ENCODE measurements around the gene PQBP1. TPM values are rescaled to one million over a fixed set of nuclear protein-coding genes. Genes with fewer than 3 reads are reported as not detected.

The PQBP1 gene
- polyA plus RNA-seq, 2 of the 4 experiments (the other 2 are of a cell fraction) = 125 to 158 TPM

- peak overlapping the region; percentile 73 for H3K4me2 ChIP-seq
- DNase-seq (ENCODE audit: low read depth in 1 of 2, low spot score in 1 of 2) = peak; percentile 63 to 90
- peak overlapping the region; percentile 87 for H3K4me3 ChIP-seq
- TF ChIP-seq NR3C1 (IDR thresholded peaks at IDR 0.05) (no peak), FOSB (CRISPR knock-in tag; IDR thresholded peaks at IDR 0.05) (0 out of 2 replicates have a peak, but pooled peaks have one; percentile 21), CHD2 (IDR thresholded peaks at IDR 0.05; ENCODE audit: low read length, partially characterized antibody) (peak; percentile 6), RFX5 (IDR thresholded peaks at IDR 0.05) (no peak), GATA3 (IDR thresholded peaks at IDR 0.05; ENCODE audit: borderline replicate concordance) (peak; percentile 26)
- TF ChIP-seq, protein P1, sequence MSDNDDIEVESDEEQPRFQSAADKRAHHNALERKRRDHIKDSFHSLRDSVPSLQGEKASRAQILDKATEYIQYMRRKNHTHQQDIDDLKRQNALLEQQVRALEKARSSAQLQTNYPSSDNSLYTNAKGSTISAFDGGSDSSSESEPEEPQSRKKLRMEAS (IDR thresholded peaks at IDR 0.05) = peak; percentile 31; the same call in 1 of the 2 replicates
- under 1% methylated on average over 21 of the region's 38 CpGs for WGBS (ENCODE audit: missing lambda C conversion rate)
- CTCF ChIA-PET = interaction anchor here (0.7 to 1.6 kb wide), 5 partner anchors 9 to 80 kb away, joined by 3 read pairs; no protein-coding TSS in a partner anchor
- peak; percentile 73 to 75 for ATAC-seq
- H3K27ac ChIP-seq = peak overlapping the region; percentile 94 to 97
- H3K4me1 ChIP-seq = peaks cover 17% of the 10 kb centered on the region
- no peak for FAIRE-seq
- H3K9me3 ChIP-seq = no peaks in the 10 kb centered on the region
- POLR2A ChIA-PET = interaction anchor here (1.0 to 1.9 kb wide), 11 partner anchors 14 to 258 kb away, joined by 3 to 15 read pairs (median 4); partner anchors contain the start of genes HDAC6, OTUD5 and SLC35A2
These were observed 539 bp upstream of the PQBP1 start for GRCh38 chrX:48897157-48897624.

DNA sequence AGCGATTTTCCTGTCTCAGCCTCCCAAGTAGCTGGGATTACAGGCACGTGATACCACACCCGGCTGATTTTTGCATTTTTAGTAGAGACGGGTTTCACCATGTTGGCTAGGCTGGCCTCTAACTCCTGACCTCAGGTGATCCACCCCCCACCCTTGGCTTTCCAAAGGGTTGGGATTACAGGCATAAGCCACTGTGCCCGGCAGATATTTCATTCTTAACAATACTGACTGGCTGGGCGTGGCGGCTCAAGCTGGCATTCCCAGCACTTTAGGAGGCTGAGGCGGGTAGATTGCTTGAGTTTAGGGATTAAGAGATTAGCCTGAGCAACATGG, 1.3 kb downstream of the PQBP1 start:
- no peak for DNase-seq (ENCODE audit: low read depth in 1 of 2, low spot score in 1 of 2)
- CTCF ChIA-PET = interaction anchor here (0.7 to 1.4 kb wide), 2 partner anchors 18 to 198 kb away, joined by 3 to 4 read pairs; no protein-coding TSS in a partner anchor
- Histone ChIP-seq H3K4me1 (peaks cover 16% of the 10 kb centered on the region), H3K27ac (0 out of 6 replicates have a peak overlapping the region, but pooled peaks of 1 of the 2 experiments have one; percentile 25), H3K9me3 (no peaks in the 10 kb centered on the region), H3K4me3 (peak overlapping the region; percentile 87), H3K4me2 (peak overlapping the region; percentile 84)
- POLR2A ChIA-PET = interaction anchor here (0.7 to 1.8 kb wide), 3 partner anchors 13 to 97 kb away, joined by 3 to 15 read pairs (median 5); partner anchors contain the start of genes HDAC6 and SLC35A2
- ATAC-seq = no peak
- no peak for FAIRE-seq
- WGBS (ENCODE audit: missing lambda C conversion rate) = 68% methylated on average over 5 of the region's 8 CpGs
- no peak for TF ChIP-seq ESRRA (IDR thresholded peaks at IDR 0.05; ENCODE audit: borderline replicate concordance, low read length)
- TF ChIP-seq RNF2 (IDR thresholded peaks at IDR 0.05; ENCODE audit: borderline replicate concordance, low read depth) = no peak
- TF ChIP-seq CBX8 (IDR thresholded peaks at IDR 0.05) = no peak
- TF ChIP-seq EP300 (IDR thresholded peaks at IDR 0.05) = no peak
- TF ChIP-seq RFX5 (IDR thresholded peaks at IDR 0.05) = no peak
- no peak for TF ChIP-seq FOXS1 (CRISPR knock-in tag; IDR thresholded peaks at IDR 0.05)
- TF ChIP-seq, protein P2, sequence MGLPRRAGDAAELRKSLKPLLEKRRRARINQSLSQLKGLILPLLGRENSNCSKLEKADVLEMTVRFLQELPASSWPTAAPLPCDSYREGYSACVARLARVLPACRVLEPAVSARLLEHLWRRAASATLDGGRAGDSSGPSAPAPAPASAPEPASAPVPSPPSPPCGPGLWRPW (IDR thresholded peaks at IDR 0.05) = no peak
- TF ChIP-seq, protein P1 (IDR thresholded peaks at IDR 0.05) = no peak
- TF ChIP-seq, protein P3, sequence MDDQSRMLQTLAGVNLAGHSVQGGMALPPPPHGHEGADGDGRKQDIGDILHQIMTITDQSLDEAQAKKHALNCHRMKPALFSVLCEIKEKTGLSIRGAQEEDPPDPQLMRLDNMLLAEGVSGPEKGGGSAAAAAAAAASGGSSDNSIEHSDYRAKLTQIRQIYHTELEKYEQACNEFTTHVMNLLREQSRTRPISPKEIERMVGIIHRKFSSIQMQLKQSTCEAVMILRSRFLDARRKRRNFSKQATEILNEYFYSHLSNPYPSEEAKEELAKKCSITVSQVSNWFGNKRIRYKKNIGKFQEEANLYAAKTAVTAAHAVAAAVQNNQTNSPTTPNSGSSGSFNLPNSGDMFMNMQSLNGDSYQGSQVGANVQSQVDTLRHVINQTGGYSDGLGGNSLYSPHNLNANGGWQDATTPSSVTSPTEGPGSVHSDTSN (IDR thresholded peaks at IDR 0.05) = no peak
- no peak for TF ChIP-seq ZC3H11A (IDR thresholded peaks at IDR 0.05)
- no peak for TF ChIP-seq SMC3 (IDR thresholded peaks at IDR 0.05)

DNA sequence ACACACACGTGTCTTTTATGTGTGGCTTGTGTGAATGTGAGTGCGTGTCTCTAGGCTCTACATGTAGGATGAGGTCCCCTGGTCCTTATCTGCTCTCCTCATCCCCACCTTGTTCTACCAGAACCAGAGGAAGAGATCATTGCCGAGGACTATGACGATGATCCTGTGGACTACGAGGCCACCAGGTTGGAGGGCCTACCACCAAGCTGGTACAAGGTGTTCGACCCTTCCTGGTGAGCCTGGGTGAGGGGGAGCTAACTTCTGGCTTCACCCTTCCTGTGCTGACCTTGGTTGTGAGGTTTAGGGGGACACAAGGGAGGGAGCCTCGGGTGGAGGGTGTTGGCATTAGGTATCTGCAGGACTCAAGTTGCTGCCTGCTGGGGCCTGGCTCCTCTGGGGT, 3.3 kb downstream of the PQBP1 start:
- ATAC-seq (no peak), FAIRE-seq (no peak), DNase-seq (ENCODE audit: low read depth in 1 of 2, low spot score in 1 of 2) (no peak)
- Histone ChIP-seq H3K4me2 (no peak overlapping the region), H3K27ac (no peak overlapping the region), H3K4me3 (no peak overlapping the region), H3K9me3 (no peaks in the 10 kb centered on the region), H3K4me1 (peaks cover 16% of the 10 kb centered on the region)
- TF ChIP-seq GATA3 (IDR thresholded peaks at IDR 0.05; ENCODE audit: borderline replicate concordance) = no peak
- TF ChIP-seq SMC3 (IDR thresholded peaks at IDR 0.05) = no peak
- TF ChIP-seq FOXS1 (CRISPR knock-in tag; IDR thresholded peaks at IDR 0.05) = no peak
- TF ChIP-seq, protein P4, sequence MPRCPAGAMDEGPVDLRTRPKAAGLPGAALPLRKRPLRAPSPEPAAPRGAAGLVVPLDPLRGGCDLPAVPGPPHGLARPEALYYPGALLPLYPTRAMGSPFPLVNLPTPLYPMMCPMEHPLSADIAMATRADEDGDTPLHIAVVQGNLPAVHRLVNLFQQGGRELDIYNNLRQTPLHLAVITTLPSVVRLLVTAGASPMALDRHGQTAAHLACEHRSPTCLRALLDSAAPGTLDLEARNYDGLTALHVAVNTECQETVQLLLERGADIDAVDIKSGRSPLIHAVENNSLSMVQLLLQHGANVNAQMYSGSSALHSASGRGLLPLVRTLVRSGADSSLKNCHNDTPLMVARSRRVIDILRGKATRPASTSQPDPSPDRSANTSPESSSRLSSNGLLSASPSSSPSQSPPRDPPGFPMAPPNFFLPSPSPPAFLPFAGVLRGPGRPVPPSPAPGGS (IDR thresholded peaks at IDR 0.05) = no peak
- no peak for TF ChIP-seq RARB (CRISPR knock-in tag; IDR thresholded peaks at IDR 0.05)
- TF ChIP-seq ZNF302 (CRISPR knock-in tag; IDR thresholded peaks at IDR 0.05) = no peak
- no peak for TF ChIP-seq HMGXB4 (CRISPR knock-in tag; IDR thresholded peaks at IDR 0.05; ENCODE audit: borderline replicate concordance)
- TF ChIP-seq CBX8 (IDR thresholded peaks at IDR 0.05) = no peak
- no peak for TF ChIP-seq MAZ (IDR thresholded peaks at IDR 0.05; ENCODE audit: borderline replicate concordance, low read depth, low read length)
- TF ChIP-seq, protein P2 (IDR thresholded peaks at IDR 0.05) = no peak
- TF ChIP-seq FOSB (CRISPR knock-in tag; IDR thresholded peaks at IDR 0.05) = no peak
- TF ChIP-seq RFX5 (IDR thresholded peaks at IDR 0.05) = no peak
- no peak for TF ChIP-seq PHF8 (IDR thresholded peaks at IDR 0.05; ENCODE audit: borderline replicate concordance, low read depth)
- 97% methylated on average over 3 of the region's 7 CpGs for WGBS (ENCODE audit: missing lambda C conversion rate)
- ChIA-PET CTCF (interaction anchor here (0.6 to 1.4 kb wide), 3 partner anchors 11 to 132 kb away, joined by 3 to 6 read pairs (median 5); no protein-coding TSS in a partner anchor), POLR2A (no interaction called here)
